GM06990 (cell line): ENCODE measurements around the gene CDK1.

ENCODE experiments used
- DNase-seq: peaks from one replicate; pipeline ENCODE4 v3.0.0-alpha.2; 2011; ENCODE audit not compliant: insufficient read length; ENCODE audit errors: extremely low read depth
- H3K27me3 ChIP-seq: replicated peaks from 2 replicates; pipeline ENCODE4 v1.6.0; 2011; ENCODE audit warnings: low read length; ENCODE audit not compliant: control insufficient read depth, insufficient read depth
- H3K36me3 ChIP-seq: 2 replicates; pipeline ENCODE4 v1.5.1; 2011; ENCODE audit warnings: low read length; ENCODE audit not compliant: control insufficient read depth, insufficient read depth
- H3K4me3 ChIP-seq: replicated peaks from 2 replicates; pipeline ENCODE4 v1.5.1; 2011; ENCODE audit warnings: low read depth, mild to moderate bottlenecking, control low read depth, low read length
- TF ChIP-seq, protein P1 (sequence below): IDR thresholded peaks from 2 replicates; pipeline ENCODE4 v1.5.1; 2011; ENCODE audit warnings: low read length, control low read depth, mild to moderate bottlenecking, inconsistent platforms; ENCODE audit not compliant: insufficient read depth, poor library complexity, severe bottlenecking

Gene CDK1

DNA sequence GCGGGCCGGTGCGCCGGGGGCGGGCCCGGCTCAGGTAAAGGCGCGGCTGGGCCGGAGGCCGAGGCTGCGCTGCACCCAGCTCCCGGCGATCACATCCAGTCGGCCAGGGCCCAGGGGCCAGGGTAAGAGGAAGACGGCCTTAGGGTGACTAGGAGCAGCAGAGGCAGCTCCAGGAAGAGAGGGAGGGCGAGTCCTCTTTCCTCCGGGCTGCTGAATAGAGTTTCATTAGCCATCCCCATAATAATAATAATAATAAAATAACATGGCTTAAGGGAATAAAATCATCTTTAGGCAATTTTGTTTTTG lies 44.8 kb upstream of the CDK1 start:
- TF ChIP-seq, protein P1, sequence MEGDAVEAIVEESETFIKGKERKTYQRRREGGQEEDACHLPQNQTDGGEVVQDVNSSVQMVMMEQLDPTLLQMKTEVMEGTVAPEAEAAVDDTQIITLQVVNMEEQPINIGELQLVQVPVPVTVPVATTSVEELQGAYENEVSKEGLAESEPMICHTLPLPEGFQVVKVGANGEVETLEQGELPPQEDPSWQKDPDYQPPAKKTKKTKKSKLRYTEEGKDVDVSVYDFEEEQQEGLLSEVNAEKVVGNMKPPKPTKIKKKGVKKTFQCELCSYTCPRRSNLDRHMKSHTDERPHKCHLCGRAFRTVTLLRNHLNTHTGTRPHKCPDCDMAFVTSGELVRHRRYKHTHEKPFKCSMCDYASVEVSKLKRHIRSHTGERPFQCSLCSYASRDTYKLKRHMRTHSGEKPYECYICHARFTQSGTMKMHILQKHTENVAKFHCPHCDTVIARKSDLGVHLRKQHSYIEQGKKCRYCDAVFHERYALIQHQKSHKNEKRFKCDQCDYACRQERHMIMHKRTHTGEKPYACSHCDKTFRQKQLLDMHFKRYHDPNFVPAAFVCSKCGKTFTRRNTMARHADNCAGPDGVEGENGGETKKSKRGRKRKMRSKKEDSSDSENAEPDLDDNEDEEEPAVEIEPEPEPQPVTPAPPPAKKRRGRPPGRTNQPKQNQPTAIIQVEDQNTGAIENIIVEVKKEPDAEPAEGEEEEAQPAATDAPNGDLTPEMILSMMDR: no peak
- peaks cover 2% of the 10 kb centered on the region for H3K27me3 ChIP-seq
- DNase-seq: no peak
- peak overlapping the region; percentile 65 for H3K4me3 ChIP-seq
- H3K36me3 ChIP-seq: no peaks in the 10 kb centered on the region

DNA sequence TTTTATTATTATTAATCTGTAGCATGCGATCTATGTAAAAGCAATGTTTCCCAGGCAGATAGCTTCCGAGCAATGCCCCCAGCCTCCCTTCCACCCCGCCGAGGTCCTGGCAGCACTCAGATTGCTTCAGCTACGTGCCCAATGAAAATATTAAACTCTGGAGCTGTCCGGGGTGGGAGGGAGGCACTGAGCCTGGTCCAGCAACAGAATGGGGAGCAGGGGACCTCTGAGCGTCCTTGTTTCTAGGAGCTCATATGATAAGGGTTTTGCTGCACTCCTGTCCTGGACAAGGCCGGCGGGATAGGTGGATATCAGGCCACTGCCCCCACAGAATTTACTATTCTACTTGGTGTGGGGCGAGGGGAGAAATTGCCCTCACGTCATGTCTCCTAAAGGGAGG lies 44.5 kb upstream of the CDK1 start:
- Histone ChIP-seq H3K4me3 (no peak overlapping the region), H3K27me3 (peaks cover 2% of the 10 kb centered on the region)

DNA sequence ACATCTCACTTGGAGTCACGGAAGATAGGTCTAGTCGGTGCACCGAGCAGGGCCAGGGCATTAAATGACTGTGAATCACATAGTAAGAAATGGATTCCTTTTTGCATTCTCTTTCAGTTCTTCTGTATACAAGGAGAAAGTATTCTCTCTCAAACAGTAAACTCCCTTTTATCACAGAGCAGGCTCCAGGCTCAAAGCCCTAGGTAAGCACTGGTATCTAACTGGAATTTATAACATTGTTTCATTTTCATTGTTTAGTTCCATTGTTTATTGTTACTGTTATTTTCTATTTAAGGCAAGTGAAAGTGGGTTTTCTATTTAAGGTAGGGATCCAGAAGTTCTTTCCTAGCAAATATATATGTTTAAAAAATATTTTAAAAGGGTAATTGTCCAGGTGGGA lies 44.1 kb upstream of the CDK1 start:
- H3K36me3 ChIP-seq: no peaks in the 10 kb centered on the region
- no peak overlapping the region for H3K4me3 ChIP-seq
- no peak for DNase-seq
- peaks cover 2% of the 10 kb centered on the region for H3K27me3 ChIP-seq
- TF ChIP-seq, protein P1: no peak

More for the DNA sequence above, 44.5 kb upstream of the CDK1 start:
- TF ChIP-seq, protein P1: no peak
- DNase-seq: no peak
- no peaks in the 10 kb centered on the region for H3K36me3 ChIP-seq

DNA sequence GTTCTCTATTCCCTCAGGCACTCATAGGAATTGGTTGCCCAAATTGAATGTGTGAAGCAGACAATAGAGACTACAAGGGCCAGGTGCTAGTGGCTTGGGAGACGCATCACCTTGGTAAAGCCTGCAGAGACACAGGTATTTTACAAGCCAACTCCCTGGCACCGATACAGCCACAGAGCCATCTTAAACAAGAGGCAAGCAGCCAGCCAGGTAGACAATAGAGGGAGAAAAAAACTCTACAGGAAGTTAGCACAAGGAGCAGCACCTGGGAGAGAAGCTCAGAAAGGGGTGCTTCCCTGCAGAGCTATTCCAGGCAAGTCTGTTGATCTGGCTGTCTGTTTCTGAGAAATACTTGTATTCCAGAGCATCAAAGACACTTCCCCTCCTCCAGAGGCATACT lies 43.0 kb upstream of the CDK1 start:
- peaks cover 2% of the 10 kb centered on the region for H3K27me3 ChIP-seq
- TF ChIP-seq, protein P1: no peak
- H3K4me3 ChIP-seq: no peak overlapping the region
- no peak for DNase-seq
- no peaks in the 10 kb centered on the region for H3K36me3 ChIP-seq

DNA sequence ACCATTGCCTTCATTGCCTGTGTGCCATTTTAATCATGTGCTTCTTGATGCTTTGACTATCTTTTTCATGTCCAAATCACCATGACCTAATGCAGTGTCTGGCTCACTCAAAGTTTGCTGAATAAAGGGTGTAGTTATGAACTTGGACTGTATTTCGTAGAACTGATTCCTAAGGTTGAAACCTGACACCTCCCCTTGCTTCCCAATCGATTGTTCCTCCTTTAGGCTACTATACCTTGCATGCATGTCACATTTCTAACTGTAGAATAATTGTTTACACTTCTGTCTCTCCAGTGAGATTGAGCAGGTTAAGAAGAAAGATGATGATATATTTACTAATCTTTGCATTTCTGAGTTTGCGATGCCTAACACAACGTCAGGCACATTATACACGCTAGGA lies 41.0 kb upstream of the CDK1 start:
- DNase-seq: no peak
- Histone ChIP-seq H3K4me3 (no peak overlapping the region), H3K27me3 (peaks cover 2% of the 10 kb centered on the region), H3K36me3 (no peaks in the 10 kb centered on the region)
- TF ChIP-seq, protein P1: no peak

DNA sequence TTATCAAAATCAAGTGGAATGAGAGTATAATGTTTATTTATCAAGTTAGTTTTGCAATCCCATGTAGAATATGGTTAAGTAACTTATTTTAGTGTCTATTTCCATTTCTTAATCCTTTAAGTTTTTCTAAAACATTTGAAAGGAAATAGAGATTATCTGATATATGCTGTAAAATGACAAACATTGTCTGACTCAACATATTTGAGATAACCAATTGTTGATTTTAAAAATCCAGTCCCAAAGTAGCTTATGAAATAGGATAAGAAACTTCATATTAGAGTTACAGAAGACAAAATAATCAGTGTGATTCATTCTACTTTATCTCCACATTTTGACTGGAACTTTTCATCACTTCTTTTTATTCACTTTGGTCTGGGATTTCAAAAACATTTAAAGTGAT lies 38.7 kb upstream of the CDK1 start:
- DNase-seq: no peak
- no peaks in the 10 kb centered on the region; the same call in none of the 2 replicates for H3K27me3 ChIP-seq
- no peaks in the 10 kb centered on the region for H3K36me3 ChIP-seq
- no peak overlapping the region for H3K4me3 ChIP-seq
- TF ChIP-seq, protein P1: no peak
